Measurements from ENCODE around the gene TDP1.

DNA sequence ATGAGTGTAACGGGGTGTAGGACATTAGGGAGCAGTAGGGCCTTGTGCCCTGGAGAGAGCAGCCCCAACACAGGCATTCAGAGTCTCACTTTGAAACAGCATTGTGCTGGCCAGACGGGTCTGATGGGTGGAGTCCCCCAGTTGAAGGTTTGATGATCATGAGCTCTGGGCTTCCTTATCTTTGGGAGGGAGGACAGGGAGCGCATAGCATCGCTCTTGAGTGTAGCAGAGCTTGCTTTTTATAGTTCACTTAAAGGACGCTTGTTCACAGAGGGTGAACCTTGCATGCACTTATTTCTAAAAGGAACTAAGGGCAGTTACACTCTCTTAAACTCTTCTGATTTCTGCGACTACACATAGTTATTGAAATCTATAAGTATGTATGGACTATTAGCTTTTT lies 116.6 kb downstream of the TDP1 start:
- TF ChIP-seq, protein P1, sequence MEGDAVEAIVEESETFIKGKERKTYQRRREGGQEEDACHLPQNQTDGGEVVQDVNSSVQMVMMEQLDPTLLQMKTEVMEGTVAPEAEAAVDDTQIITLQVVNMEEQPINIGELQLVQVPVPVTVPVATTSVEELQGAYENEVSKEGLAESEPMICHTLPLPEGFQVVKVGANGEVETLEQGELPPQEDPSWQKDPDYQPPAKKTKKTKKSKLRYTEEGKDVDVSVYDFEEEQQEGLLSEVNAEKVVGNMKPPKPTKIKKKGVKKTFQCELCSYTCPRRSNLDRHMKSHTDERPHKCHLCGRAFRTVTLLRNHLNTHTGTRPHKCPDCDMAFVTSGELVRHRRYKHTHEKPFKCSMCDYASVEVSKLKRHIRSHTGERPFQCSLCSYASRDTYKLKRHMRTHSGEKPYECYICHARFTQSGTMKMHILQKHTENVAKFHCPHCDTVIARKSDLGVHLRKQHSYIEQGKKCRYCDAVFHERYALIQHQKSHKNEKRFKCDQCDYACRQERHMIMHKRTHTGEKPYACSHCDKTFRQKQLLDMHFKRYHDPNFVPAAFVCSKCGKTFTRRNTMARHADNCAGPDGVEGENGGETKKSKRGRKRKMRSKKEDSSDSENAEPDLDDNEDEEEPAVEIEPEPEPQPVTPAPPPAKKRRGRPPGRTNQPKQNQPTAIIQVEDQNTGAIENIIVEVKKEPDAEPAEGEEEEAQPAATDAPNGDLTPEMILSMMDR (IDR thresholded peaks at IDR 0.05; ENCODE audit: borderline replicate concordance, extremely low read depth, low read length, poor library complexity, severe bottlenecking), result no peak
- TF ChIP-seq EZH2 (IDR thresholded peaks at IDR 0.05; ENCODE audit: borderline replicate concordance, low read depth, low read length, severe bottlenecking), result no peak
